Heart right ventricle (tissue), 16 donors: ENCODE measurements around the gene MGAT1. TPM values are rescaled to one million over a fixed set of nuclear protein-coding genes. Genes with fewer than 3 reads are reported as not detected.

Experiments
- ATAC-seq, 8 donors: fragments of 200-7000 bp; cut with Tn5 transposase; one replicate each; pipeline ENCODE4 v1.9.1; 2020; ENCODE audit warnings: mild to moderate bottlenecking in 8 of 8, moderate library complexity in 8 of 8, moderate number of reproducible peaks in 1 of 8
- DNase-seq, 2 donors: peaks; one replicate each; pipeline ENCODE4 v3.0.0-alpha.2; 2020
- H3K27ac ChIP-seq, 10 donors: fragments of 200-600 bp; sonication (generic) in 2 of 10; one replicate each; pipeline versions ENCODE4 v1.5.0 to v1.8.0; 2020 to 2022; ENCODE audit warnings: mild to moderate bottlenecking in 3 of 10
- H3K27me3 ChIP-seq, 7 donors: fragments of 200-600 bp; one replicate each; pipeline ENCODE4 v1.8.0; 2021 to 2022; ENCODE audit warnings: mild to moderate bottlenecking in 2 of 7
- H3K36me3 ChIP-seq, 9 donors: fragments of 200-600 bp; sonication (generic) in 1 of 9; one replicate each; pipeline versions ENCODE4 v1.5.0 to v1.8.0; 2020 to 2022; ENCODE audit warnings: mild to moderate bottlenecking in 2 of 9
- H3K4me1 ChIP-seq, 9 donors: fragments of 200-600 bp; sonication (generic) in 1 of 9; one replicate each; pipeline versions ENCODE4 v1.5.0 to v1.8.0; 2020 to 2022; ENCODE audit warnings: mild to moderate bottlenecking in 4 of 9
- H3K4me3 ChIP-seq, 10 donors: fragments of 200-600 bp; sonication (generic) in 2 of 10; one replicate each; pipeline versions ENCODE4 v1.5.0 to v1.8.0; 2020 to 2022; ENCODE audit warnings: mild to moderate bottlenecking in 7 of 10, moderate library complexity in 2 of 10
- H3K9me3 ChIP-seq, 11 donors: fragments of 200-600 bp in 10 of 11; sonication (generic) in 2 of 11; one replicate each; pipeline versions ENCODE4 v1.5.0 to v1.8.0; 2013 to 2022; ENCODE audit warnings: mild to moderate bottlenecking in 2 of 11, control low read depth in 1 of 11, moderate library complexity in 1 of 11
- CTCF ChIP-seq, 9 donors: fragments of 200-600 bp; sonication (generic) in 2 of 9; IDR thresholded peaks; one replicate each; pipeline versions ENCODE4 v1.5.0 to v1.8.0; 2021 to 2022; ENCODE audit warnings: antibody characterized with exemption in 9 of 9, mild to moderate bottlenecking in 5 of 9, moderate library complexity in 1 of 9
- WGBS, 2 donors: extraction: QIAGEN DNeasy Blood & Tissue Kit; methylation state at CpG; one replicate each; pipeline ENCODE4 v1.1.7; 2013; ENCODE audit warnings: inconsistent platforms in 1 of 2; 5-methylcytosine and 5-hydroxymethylcytosine counted together
- intact Hi-C, 10 donors: fragments of 100-400 bp; cut with DNase I; formaldehyde crosslinking; loops; one replicate each; pipeline versions ENCODE4 v1.11.1 to v1.14.2; 2022
- polyA plus RNA-seq, 2 donors: library from polyadenylated mRNA; stranded (reverse); fragments of 200-250 nt; gene quantifications; one replicate each; pipeline ENCODE4 v1.2.3, GENCODE V29; 2013
- total RNA-seq, 10 donors: library from RNA; stranded (reverse); fragmentation: NEBNext Ultra II Directional in 3 of 10; extraction: Animal tissue kit (Norgen Biotek cat#: 25700) in 3 of 10; gene quantifications; one replicate each; pipeline versions ENCODE4 v1.2.1 to v1.2.4, GENCODE V29; 2021 to 2023
- donor health status: Arrhythmogenic right ventricular cardiomyopathy.
- donor health status: ischemic (EF 13 %, LVEDD 7.1; RV severe dilation, severe dysfunction).
- donor health status: healthy with polysubstance abuse.
- donor health status: DM: no; HTN: yes; CAD: no.
- donor health status: DM: no; HTN: no; CAD: no.
- donor health status: ischemic (EF 25% LVEDD 6.9; RV normal size, moderate dysfunction).
- donor health status: ischemic (EF 25% LVEDD 5.7; RV mildly dilated, moderate dysfunction).
- donor health status: healthy.
- donor health status: DM: yes; HTN: yes; CAD: no.
- donor health status: Ischemic cardiomyopathy.
- donor health status: ischemic (EF 35%, LVEDD 5.7; RV mildly dilated, moderate dysfunction).
- donor health status: nonischemic (EF 11% LVEDD 7.7; RV severe dilation, severe dysfunction).
- donor health status: DM: yes; HTN: yes; CAD: no.
- donor health status: PGD.
- donor health status: ischemic (EF 29% LVEDD 5.4; RV normal size, mild dysfunction).
- donor health status: nonischemic (EF 23%, LVEDD 6.1; RV moderate dilation, normal function).

MGAT1 gene
- total and polyA plus RNA-seq, 12 donors: 50.1 to 127 (median 66.1) TPM

DNA sequence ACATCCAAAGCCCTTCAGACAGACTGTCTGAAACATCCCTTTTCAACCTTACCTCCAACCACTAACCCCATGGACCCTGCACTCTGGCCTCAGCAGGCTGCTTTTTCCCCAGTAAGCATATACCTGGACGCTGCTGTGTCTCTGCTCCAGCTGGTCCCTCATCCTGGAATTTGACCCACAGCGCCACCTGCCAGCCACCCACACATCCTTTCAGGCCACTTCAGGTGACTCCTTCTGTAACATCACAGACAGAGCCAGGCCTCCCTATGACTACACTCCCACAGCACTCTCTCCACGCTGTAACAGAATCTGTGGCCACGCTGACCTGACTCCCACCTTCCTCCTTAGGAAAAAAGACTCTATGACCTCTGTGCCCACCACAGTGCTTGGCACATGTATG is 3.4 kb downstream of the MGAT1 start:
- Histone ChIP-seq H3K4me1 (peaks cover 18 to 93% (median 82%) of the 10 kb centered on the region in 9 donors), H3K36me3 (peaks cover 0 to 72% (median 0%) of the 10 kb centered on the region in 9 donors), H3K27ac (peak overlapping the region in 4 of 10 donors; percentile 30 to 100 (median 99)), H3K27me3 (no peaks in the 10 kb centered on the region), H3K9me3 (no peaks in the 10 kb centered on the region), H3K4me3 (peak overlapping the region in 4 of 10 donors; percentile 10 to 100 (median 94))
- TF ChIP-seq CTCF (IDR thresholded peaks at IDR 0.05): peak in 4 of 9 donors; percentile 18 to 45 (median 22)
- intact Hi-C loops: loop anchor here in 3 of 10 donors (10.0 kb wide), 3 partner anchors 46 to 246 kb away; partner anchors contain the start of gene BTNL9 (in 1 of the 3)
- WGBS, 2 donors: 67 to 69% methylated on average over 4 of the region's 4 CpGs
- no peak for DNase-seq
- no peak for ATAC-seq

- intact Hi-C loops: loop anchor here in 3 of 10 donors (10.0 kb wide), 3 partner anchors 47 to 247 kb away; partner anchors contain the start of gene BTNL9 (in 1 of the 3)
- H3K4me1 ChIP-seq: peaks cover 17 to 92% (median 82%) of the 10 kb centered on the region in 9 donors
Observed at GRCh38 chr5:180798193-180798592, 4.4 kb downstream of the MGAT1 start.

GRCh38 chr5:180797256-180798192 is 5.1 kb downstream of the MGAT1 start:
- ATAC-seq: no peak
- H3K27ac ChIP-seq: peak overlapping the region in 2 of 10 donors; percentile 3 to 34
- H3K27me3 ChIP-seq: no peaks in the 10 kb centered on the region
- TF ChIP-seq CTCF (IDR thresholded peaks at IDR 0.05): no peak
- H3K36me3 ChIP-seq: peaks cover 0 to 89% (median 3%) of the 10 kb centered on the region in 9 donors
- intact Hi-C loops: loop anchor here in 3 of 10 donors (10.0 kb wide), 3 partner anchors 47 to 247 kb away; partner anchors contain the start of gene BTNL9 (in 1 of the 3)
- WGBS, 2 donors: 66 to 73% methylated on average over 10 of the region's 10 CpGs
- peak overlapping the region in 4 of 10 donors; percentile 0 to 99 (median 8) for H3K4me3 ChIP-seq
- H3K9me3 ChIP-seq: no peaks in the 10 kb centered on the region
- no peak for DNase-seq
- H3K4me1 ChIP-seq: peaks cover 20 to 95% (median 84%) of the 10 kb centered on the region in 9 donors

More at GRCh38 chr5:180798193-180798592, 4.4 kb downstream of the MGAT1 start:
- DNase-seq (no peak), ATAC-seq (no peak)
- Histone ChIP-seq H3K9me3 (no peaks in the 10 kb centered on the region), H3K27me3 (no peaks in the 10 kb centered on the region), H3K4me3 (peak overlapping the region in 4 of 10 donors; percentile 3 to 99 (median 8)), H3K27ac (peak overlapping the region in 2 of 10 donors; percentile 3 to 34), H3K36me3 (peaks cover 0 to 82% (median 0%) of the 10 kb centered on the region in 9 donors)
- no peak for TF ChIP-seq CTCF (IDR thresholded peaks at IDR 0.05)
- WGBS, 2 donors: 74 to 85% methylated on average over 11 of the region's 11 CpGs

- Histone ChIP-seq H3K4me1 (peaks cover 18 to 93% (median 78%) of the 10 kb centered on the region in 9 donors), H3K36me3 (peaks cover 0 to 95% (median 18%) of the 10 kb centered on the region in 9 donors), H3K27me3 (no peaks in the 10 kb centered on the region), H3K4me3 (no peak overlapping the region), H3K27ac (no peak overlapping the region), H3K9me3 (no peaks in the 10 kb centered on the region)
- intact Hi-C loops: loop anchor here in 3 of 10 donors (10.0 kb wide), 3 partner anchors 49 to 249 kb away; partner anchors contain the start of gene BTNL9 (in 1 of the 3)
- 62 to 87% methylated on average over 4 of the region's 4 CpGs for WGBS, 2 donors
- no peak for DNase-seq
- no peak for ATAC-seq
- no peak for TF ChIP-seq CTCF (IDR thresholded peaks at IDR 0.05)
Observed at GRCh38 chr5:180795771-180796313, 6.8 kb downstream of the MGAT1 start.
